Lung (tissue), 12 donors: ENCODE results near the gene MIPOL1. TPM values are rescaled to one million over a fixed set of nuclear protein-coding genes. Genes with fewer than 3 reads are reported as not detected.
A peak's percentile ranks its signal among the peaks of the same experiment; 100 is the strongest.

ENCODE experiments used
- ATAC-seq: fragments of 200-7000 bp; cut with Tn5 transposase; one replicate; pipeline ENCODE4 v1.9.1; 2020; ENCODE audit warnings: moderate number of reproducible peaks; ENCODE audit not compliant: insufficient read depth, low FRiP score
- DNase-seq, 3 donors: peaks; one replicate each; pipeline ENCODE4 v3.0.0-alpha.2; 2013 to 2017
- H3K27ac ChIP-seq, 2 donors: one replicate each; pipeline ENCODE4 v1.5.1; 2013; ENCODE audit warnings: mild to moderate bottlenecking in 2 of 2, moderate library complexity in 2 of 2, control low read depth in 1 of 2, inconsistent platforms in 1 of 2, low read depth in 1 of 2, low read length in 1 of 2
- H3K27me3 ChIP-seq, 3 donors: one replicate each; pipeline ENCODE4 v1.5.1; 2013; ENCODE audit warnings: low read length in 2 of 3; ENCODE audit not compliant: control insufficient read depth in 3 of 3, insufficient read depth in 3 of 3
- H3K36me3 ChIP-seq, 4 donors: one replicate each; pipeline ENCODE4 v1.5.1; 2013; ENCODE audit warnings: low read length in 4 of 4, mild to moderate bottlenecking in 1 of 4, moderate library complexity in 1 of 4; ENCODE audit not compliant: control insufficient read depth in 4 of 4, insufficient read depth in 4 of 4
- H3K4me1 ChIP-seq, 5 donors: one replicate each; pipeline ENCODE4 v1.5.1; 2013; ENCODE audit warnings: low read length in 5 of 5, mild to moderate bottlenecking in 2 of 5, moderate library complexity in 1 of 5; ENCODE audit not compliant: control insufficient read depth in 5 of 5, insufficient read depth in 5 of 5
- H3K4me3 ChIP-seq: one replicate; pipeline ENCODE4 v1.5.1; 2013; ENCODE audit warnings: mild to moderate bottlenecking, control low read depth, moderate library complexity
- H3K9ac ChIP-seq, 2 donors: one replicate each; pipeline ENCODE4 v1.5.1; 2013; ENCODE audit warnings: low read length in 2 of 2, control low read depth in 1 of 2; ENCODE audit not compliant: insufficient read depth in 1 of 2
- H3K9me3 ChIP-seq, 4 donors: one replicate each; pipeline ENCODE4 v1.5.1; 2013; ENCODE audit warnings: low read length in 3 of 4, mild to moderate bottlenecking in 1 of 4, moderate library complexity in 1 of 4; ENCODE audit not compliant: control insufficient read depth in 4 of 4, insufficient read depth in 3 of 4
- WGBS, 2 donors: extraction: QIAGEN DNeasy Blood & Tissue Kit; methylation state at CpG; one replicate each; pipeline ENCODE4 v1.1.7; 2013; 5-methylcytosine and 5-hydroxymethylcytosine counted together
- polyA plus RNA-seq, 2 donors: library from polyadenylated mRNA; stranded (reverse); fragments of 200-250 nt; gene quantifications; one replicate each; pipeline ENCODE4 v1.2.1, GENCODE V29; 2013
- total RNA-seq, 2 donors: library from RNA; depleted of rRNA in 1 of 2; stranded (reverse); fragments of >200 nt in 1 of 2; gene quantifications; one replicate each; pipeline ENCODE4 v1.2.1, GENCODE V29; 2014 to 2021
- TF ChIP-seq, protein P1 (sequence below): IDR thresholded peaks from 2 replicates; pipeline ENCODE4 v1.5.1; 2012; ENCODE audit warnings: mild to moderate bottlenecking; ENCODE audit errors: control extremely low read depth, extremely low read depth
- donor health status: control.
- donor health status: control.
- donor health status: Bipolar disorder and iron deficiency.
- donor health status: healthy.
- donor health status: DM: yes; HTN: yes; CAD: no.

The MIPOL1 gene
- total and polyA plus RNA-seq, 4 donors = 2.3 to 49.9 (median 7.0) TPM

- H3K4me1 ChIP-seq = peaks cover 0 to 15% (median 3%) of the 10 kb centered on the region in 5 donors
- peak overlapping the region; percentile 41 for H3K4me3 ChIP-seq
- TF ChIP-seq, protein P1, sequence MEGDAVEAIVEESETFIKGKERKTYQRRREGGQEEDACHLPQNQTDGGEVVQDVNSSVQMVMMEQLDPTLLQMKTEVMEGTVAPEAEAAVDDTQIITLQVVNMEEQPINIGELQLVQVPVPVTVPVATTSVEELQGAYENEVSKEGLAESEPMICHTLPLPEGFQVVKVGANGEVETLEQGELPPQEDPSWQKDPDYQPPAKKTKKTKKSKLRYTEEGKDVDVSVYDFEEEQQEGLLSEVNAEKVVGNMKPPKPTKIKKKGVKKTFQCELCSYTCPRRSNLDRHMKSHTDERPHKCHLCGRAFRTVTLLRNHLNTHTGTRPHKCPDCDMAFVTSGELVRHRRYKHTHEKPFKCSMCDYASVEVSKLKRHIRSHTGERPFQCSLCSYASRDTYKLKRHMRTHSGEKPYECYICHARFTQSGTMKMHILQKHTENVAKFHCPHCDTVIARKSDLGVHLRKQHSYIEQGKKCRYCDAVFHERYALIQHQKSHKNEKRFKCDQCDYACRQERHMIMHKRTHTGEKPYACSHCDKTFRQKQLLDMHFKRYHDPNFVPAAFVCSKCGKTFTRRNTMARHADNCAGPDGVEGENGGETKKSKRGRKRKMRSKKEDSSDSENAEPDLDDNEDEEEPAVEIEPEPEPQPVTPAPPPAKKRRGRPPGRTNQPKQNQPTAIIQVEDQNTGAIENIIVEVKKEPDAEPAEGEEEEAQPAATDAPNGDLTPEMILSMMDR = no peak
- H3K27me3 ChIP-seq = peaks cover 7 to 77% (median 62%) of the 10 kb centered on the region in 3 donors
- peak overlapping the region in 1 of 2 donors; percentile 92 for H3K27ac ChIP-seq
- no peaks in the 10 kb centered on the region for H3K36me3 ChIP-seq
- peak; percentile 28 for ATAC-seq
- peak; percentile 42 to 59 (median 59) for DNase-seq
- H3K9ac ChIP-seq = no peak overlapping the region
- 3 to 5% methylated on average over 59 to 67 of the region's 67 CpGs for WGBS, 2 donors
- H3K9me3 ChIP-seq = peaks cover 0 to 9% (median 0%) of the 10 kb centered on the region in 4 donors
Measured at GRCh38 chr14:37583358-37584210, 385.8 kb downstream of the MIPOL1 start.

DNA sequence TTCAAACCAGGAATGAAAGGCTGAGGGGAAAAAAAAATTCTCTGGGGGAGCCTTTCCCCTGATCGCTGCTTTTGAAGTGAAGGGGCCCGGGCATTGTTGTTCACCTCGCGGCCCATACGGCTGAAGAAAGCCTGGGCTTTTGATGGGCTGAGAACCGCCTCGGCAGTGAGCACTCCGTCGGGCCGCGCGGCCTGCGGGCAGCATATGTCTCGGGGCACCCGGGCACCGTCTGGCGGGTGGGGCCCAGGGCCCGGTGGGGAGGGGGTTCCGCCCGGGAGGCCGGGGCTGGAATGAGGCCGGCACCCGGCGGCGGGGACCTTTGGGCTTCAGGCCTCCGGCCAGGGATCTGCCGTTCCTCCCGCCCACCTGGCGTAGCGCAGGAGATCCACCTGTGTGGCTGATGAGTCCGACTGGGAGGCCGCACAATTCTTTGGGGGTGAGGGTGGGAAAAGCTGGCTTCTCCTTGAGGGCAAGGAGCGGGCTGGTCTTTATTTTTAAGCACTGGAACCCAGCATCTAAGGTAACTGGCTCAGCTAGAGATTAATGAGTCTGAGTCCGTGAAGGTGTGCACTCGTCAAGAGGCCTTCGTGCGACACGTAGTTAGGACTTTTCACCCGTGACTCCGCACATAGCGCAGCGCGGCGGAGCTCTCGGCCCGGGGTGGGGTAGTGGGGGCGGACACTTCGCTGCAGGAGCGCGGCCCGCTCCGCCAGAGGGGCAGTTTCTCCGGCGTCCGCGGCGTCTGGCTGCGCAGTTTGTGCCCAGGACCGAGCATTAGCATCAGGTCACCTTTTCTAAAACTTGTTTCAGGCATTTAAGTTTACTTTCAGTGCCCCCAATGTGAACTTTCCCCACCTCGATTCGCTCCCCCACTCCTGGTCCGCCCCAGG is 386.7 kb downstream of the MIPOL1 start:
- peak overlapping the region in 1 of 2 donors; percentile 85 for H3K27ac ChIP-seq
- ATAC-seq (peak; percentile 3), DNase-seq (peak in 2 of 3 donors; percentile 37 to 39)
- H3K9me3 ChIP-seq = peaks cover 0 to 9% (median 0%) of the 10 kb centered on the region in 4 donors
- no peak overlapping the region for H3K4me3 ChIP-seq
- no peaks in the 10 kb centered on the region for H3K36me3 ChIP-seq
- TF ChIP-seq, protein P1 = no peak
- H3K9ac ChIP-seq = peak overlapping the region in 1 of 2 donors; percentile 39
- 6 to 17% methylated on average over 61 to 62 of the region's 62 CpGs for WGBS, 2 donors
- H3K4me1 ChIP-seq = peaks cover 0 to 15% (median 3%) of the 10 kb centered on the region in 5 donors
- H3K27me3 ChIP-seq = peaks cover 7 to 81% (median 71%) of the 10 kb centered on the region in 3 donors

- peak overlapping the region in 1 of 2 donors; percentile 30 for H3K9ac ChIP-seq
- peak overlapping the region in 1 of 2 donors; percentile 85 for H3K27ac ChIP-seq
- ATAC-seq = no peak
- H3K4me3 ChIP-seq = no peak overlapping the region
- TF ChIP-seq, protein P1 = no peak
- 12 to 28% methylated on average over 23 of the region's 23 CpGs for WGBS, 2 donors
- H3K27me3 ChIP-seq = peaks cover 7 to 83% (median 77%) of the 10 kb centered on the region in 3 donors
- H3K9me3 ChIP-seq = peaks cover 0 to 9% (median 0%) of the 10 kb centered on the region in 4 donors
- peaks cover 0 to 15% (median 3%) of the 10 kb centered on the region in 5 donors for H3K4me1 ChIP-seq
- DNase-seq = peak in 2 of 3 donors; percentile 31 to 37
- no peaks in the 10 kb centered on the region for H3K36me3 ChIP-seq
Measured at GRCh38 chr14:37585101-37585511, 387.4 kb downstream of the MIPOL1 start.
